ENCODE results near the gene TMEM59. TPM values are rescaled to one million over a fixed set of nuclear protein-coding genes. Genes with fewer than 3 reads are reported as not detected.

Gene TMEM59
- total RNA-seq, 1 experiment from 2014 or later: 121 TPM

DNA sequence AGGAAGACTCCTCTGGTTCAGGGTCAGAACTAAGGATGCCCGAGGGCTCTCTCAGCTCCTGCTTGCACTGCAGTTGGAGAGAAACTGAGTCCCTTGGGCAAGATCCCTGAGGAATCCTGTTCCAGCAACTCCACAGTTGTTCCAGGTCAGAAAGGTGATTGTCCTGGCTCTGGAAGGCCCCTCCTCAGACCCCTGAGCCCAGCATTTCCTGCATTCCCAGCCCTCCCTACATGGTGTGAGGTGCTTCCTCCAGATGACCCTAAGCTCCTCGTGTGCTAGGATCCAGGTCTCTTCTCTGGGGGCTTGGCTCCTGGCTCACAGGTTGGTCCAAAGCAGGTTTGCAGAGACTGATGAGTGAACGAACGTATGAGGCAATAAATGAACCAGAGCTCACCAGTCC, 46.5 kb downstream of the TMEM59 start:
- ChIA-PET CTCF (no interaction called here), POLR2A (no interaction called here), RAD21 (ENCODE audit: low non-redundant PET in 1 of 2, low total read pairs in 2 of 2, uncharacterized antibody in 2 of 2, unreplicated experiment in 2 of 2) (no interaction called here)
- no peaks in the 10 kb centered on the region for H3K79me2 ChIP-seq (ENCODE audit: insufficient read depth, low read length)
- no peaks in the 10 kb centered on the region for H3K9me2 ChIP-seq (ENCODE audit: insufficient read depth)
- intact Hi-C loops (cut with micrococcal nuclease): no loop called here
- H3K27me3 ChIP-seq (ENCODE audit: insufficient read depth, low read length): no peaks in the 10 kb centered on the region
- no peaks in the 10 kb centered on the region for H3K9me3 ChIP-seq (ENCODE audit: control insufficient read depth in 1 of 2, insufficient read depth in 1 of 2, low read depth in 1 of 2, low read length in 2 of 2)
- no peak for DNase-seq (ENCODE audit: low read depth, low spot score)
- no peak overlapping the region for H3K4me3 ChIP-seq (replicated peaks in 1 of 2; ENCODE audit: low read depth in 1 of 2, low read length in 2 of 2)
- no peaks in the 10 kb centered on the region for H3K4me1 ChIP-seq (ENCODE audit: control insufficient read depth in 1 of 2, insufficient read depth in 2 of 2, low read length in 2 of 2)
- BruUV-seq (replicated peaks): no TSS peak
- H2AFZ ChIP-seq (ENCODE audit: low read depth, low read length, poor library complexity, severe bottlenecking): no peak overlapping the region
- H3K27ac ChIP-seq (ENCODE audit: low read depth, low read length): no peak overlapping the region
- no peak for ATAC-seq
- H4K20me1 ChIP-seq (ENCODE audit: insufficient read depth): no peaks in the 10 kb centered on the region
- no peaks in the 10 kb centered on the region for H3K36me3 ChIP-seq (ENCODE audit: control insufficient read depth in 1 of 2, insufficient read depth in 2 of 2, low read length in 2 of 2)
- no peak overlapping the region for H3K4me2 ChIP-seq (ENCODE audit: low read length)
- no peak overlapping the region for H3K9ac ChIP-seq (ENCODE audit: low read length)
- TF ChIP-seq ATF3 (IDR thresholded peaks at IDR 0.05) (no peak), RAD21 (IDR thresholded peaks at IDR 0.05; ENCODE audit: low read depth) (no peak), ZBTB33 (IDR thresholded peaks at IDR 0.05; ENCODE audit: extremely low read depth, insufficient replicate concordance, low read length) (no peak), POLR2A (IDR thresholded peaks at IDR 0.05; ENCODE audit: borderline replicate concordance, extremely low read depth, insufficient read depth, insufficient read length) (no peak), JUND (IDR thresholded peaks at IDR 0.05) (no peak), YY1 (IDR thresholded peaks at IDR 0.05; ENCODE audit: extremely low read depth, insufficient replicate concordance, low read depth, low read length) (no peak), ZFX (IDR thresholded peaks at IDR 0.05) (no peak), CEBPB (IDR thresholded peaks at IDR 0.05; ENCODE audit: low read depth) (no peak), TCF7L2 (IDR thresholded peaks at IDR 0.05; ENCODE audit: borderline replicate concordance, extremely low read depth, insufficient read depth, insufficient read length) (no peak), ELF1 (IDR thresholded peaks at IDR 0.05; ENCODE audit: borderline replicate concordance, low read depth) (no peak)
